HS-27A (cell line): ENCODE results near the gene BCKDHA.
"Not testable (repeated sequence)": the region's sequence is repeated elsewhere in the genome, so short reads cannot be mapped to it uniquely, and the experiment has no call there.

Source experiments
- DNase-seq: peaks from one replicate; pipeline ENCODE4 v3.0.0-alpha.2; 2012; ENCODE audit warnings: low read depth, missing footprints

BCKDHA gene

GRCh38 chr19:41366089-41366488 is 31.5 kb upstream of the BCKDHA start:
- no peak for DNase-seq

GRCh38 chr19:41367848-41368301 is 29.7 kb upstream of the BCKDHA start:
- DNase-seq = peak; percentile 95

- no peak for DNase-seq
Observed at GRCh38 chr19:41369769-41370168, 27.8 kb upstream of the BCKDHA start.

- not testable (repeated sequence) for DNase-seq
Observed at GRCh38 chr19:41371119-41371518, 26.5 kb upstream of the BCKDHA start.

GRCh38 chr19:41371541-41371940 is 26.1 kb upstream of the BCKDHA start:
- no peak for DNase-seq

- DNase-seq = no peak
Observed at GRCh38 chr19:41372501-41372900, 25.1 kb upstream of the BCKDHA start.

GRCh38 chr19:41373993-41374392 is 23.6 kb upstream of the BCKDHA start:
- DNase-seq = peak; percentile 68

- no peak for DNase-seq
Observed at GRCh38 chr19:41376241-41376997, 21.2 kb upstream of the BCKDHA start, which contains the start of gene TMEM91. Gene TMEM91, plus strand, starts transcription at chr19:41376533. Its CDS starts 1,777 bp downstream, at chr19:41378310.

GRCh38 chr19:41376998-41377365 is 20.6 kb upstream of the BCKDHA start:
- no peak for DNase-seq

GRCh38 chr19:41377977-41378709 is 19.5 kb upstream of the BCKDHA start:
- DNase-seq = no peak

GRCh38 chr19:41381536-41381935 is 16.1 kb upstream of the BCKDHA start:
- DNase-seq = not testable (repeated sequence)

GRCh38 chr19:41384351-41384750 is 13.3 kb upstream of the BCKDHA start:
- DNase-seq = no peak

GRCh38 chr19:41386442-41386841 is 11.2 kb upstream of the BCKDHA start:
- no peak for DNase-seq

- no peak for DNase-seq
Observed at GRCh38 chr19:41391618-41392017, 6.0 kb upstream of the BCKDHA start.

GRCh38 chr19:41392775-41393174 is 4.8 kb upstream of the BCKDHA start:
- no peak for DNase-seq

GRCh38 chr19:41395355-41395754 is 2.3 kb upstream of the BCKDHA start:
- DNase-seq = no peak

GRCh38 chr19:41398050-41398418 is 416 bp downstream of the BCKDHA start:
- no peak for DNase-seq

GRCh38 chr19:41398598-41398997 is 980 bp downstream of the BCKDHA start:
- DNase-seq = no peak

GRCh38 chr19:41399091-41399490 is 1.5 kb downstream of the BCKDHA start:
- no peak for DNase-seq

- DNase-seq = no peak
Observed at GRCh38 chr19:41399525-41399924, 1.9 kb downstream of the BCKDHA start.

- no peak for DNase-seq
Observed at GRCh38 chr19:41401483-41401882, 3.9 kb downstream of the BCKDHA start.

GRCh38 chr19:41402010-41402409 is 4.4 kb downstream of the BCKDHA start:
- DNase-seq = no peak

GRCh38 chr19:41403181-41403970 is 5.8 kb downstream of the BCKDHA start:
- no peak for DNase-seq
